BJ (cell line): Measurements from ENCODE around the gene SPTBN5. TPM values are rescaled to one million over a fixed set of nuclear protein-coding genes. Genes with fewer than 3 reads are reported as not detected.
"Not testable (repeated sequence)": the region's sequence is repeated elsewhere in the genome, so short reads cannot be mapped to it uniquely, and the experiment has no call there.

Source experiments
- CTCF ChIA-PET: fragments of 350-600 bp; formaldehyde crosslinking; extraction: SDS; loops from one replicate; lab custom pipeline; 2021; ENCODE audit warnings: antibody characterized with exemption, inconsistent platforms; lab: Yijun Ruan, JAX
- POLR2A ChIA-PET: fragments of 300-600 bp; sonication (Branson Sonifier 250); formaldehyde crosslinking; extraction: SDS; loops from one replicate; lab custom pipeline; 2021; ENCODE audit warnings: antibody characterized with exemption; lab: Charles Lee
- DNase-seq: peaks from one replicate; pipeline ENCODE4 v3.0.0-alpha.2; 2011; ENCODE audit warnings: low read depth
- H3K27me3 ChIP-seq: 2 replicates; pipeline ENCODE4 v1.6.0; 2011; ENCODE audit warnings: low read length; ENCODE audit not compliant: control insufficient read depth, insufficient read depth
- H3K36me3 ChIP-seq: 2 replicates; pipeline ENCODE4 v1.5.1; 2011; ENCODE audit warnings: low read length; ENCODE audit not compliant: control insufficient read depth, insufficient read depth
- H3K4me3 ChIP-seq: 2 replicates; pipeline ENCODE4 v1.5.1; 2011; ENCODE audit warnings: low read depth, mild to moderate bottlenecking, control low read depth, low read length
- CTCF ChIP-seq: IDR thresholded peaks from 2 replicates; pipeline ENCODE4 v1.5.1; 2011; ENCODE audit warnings: low read depth, mild to moderate bottlenecking, control low read depth, inconsistent platforms, low read length, moderate library complexity; ENCODE audit not compliant: insufficient read depth
- polyA plus RNA-seq: library from polyadenylated mRNA; depleted of rRNA; stranded (reverse); fragments of >200 nt; gene quantifications from 2 replicates; pipeline ENCODE4 v1.2.3, GENCODE V29; 2011

The SPTBN5 gene
- polyA plus RNA-seq, 1 experiment = 0.04 TPM

- peaks cover 4% of the 10 kb centered on the region for H3K36me3 ChIP-seq
- CTCF ChIA-PET = no interaction called here
Measured at GRCh38 chr15:41836713-41837454, 57.0 kb downstream of the SPTBN5 start.

GRCh38 chr15:41836073-41836472, 57.8 kb downstream of the SPTBN5 start:
- CTCF ChIA-PET = no interaction called here

More at GRCh38 chr15:41836713-41837454, 57.0 kb downstream of the SPTBN5 start:
- TF ChIP-seq CTCF = no peak
- Histone ChIP-seq H3K4me3 (no peak overlapping the region), H3K27me3 (no peaks in the 10 kb centered on the region)
- no peak for DNase-seq
- POLR2A ChIA-PET = no interaction called here

GRCh38 chr15:41834096-41834495, 59.8 kb downstream of the SPTBN5 start:
- no peak for DNase-seq
- H3K36me3 ChIP-seq = peaks cover 4% of the 10 kb centered on the region
- H3K27me3 ChIP-seq = no peaks in the 10 kb centered on the region
- TF ChIP-seq CTCF = no peak
- no peak overlapping the region for H3K4me3 ChIP-seq
- CTCF ChIA-PET = no interaction called here
- POLR2A ChIA-PET = no interaction called here

More at GRCh38 chr15:41836073-41836472, 57.8 kb downstream of the SPTBN5 start:
- POLR2A ChIA-PET = no interaction called here
- peaks cover 5% of the 10 kb centered on the region for H3K36me3 ChIP-seq
- TF ChIP-seq CTCF = no peak
- no peak for DNase-seq
- no peak overlapping the region for H3K4me3 ChIP-seq
- H3K27me3 ChIP-seq = no peaks in the 10 kb centered on the region

- CTCF ChIA-PET = interaction anchor here (1.3 kb wide), 1 partner anchor 11 kb away, joined by 3 read pairs; no protein-coding TSS in a partner anchor
- no peak for DNase-seq
- peaks cover 4% of the 10 kb centered on the region for H3K36me3 ChIP-seq
- H3K27me3 ChIP-seq = no peaks in the 10 kb centered on the region
- H3K4me3 ChIP-seq = no peak overlapping the region
- POLR2A ChIA-PET = no interaction called here
- TF ChIP-seq CTCF = no peak
Measured at GRCh38 chr15:41832875-41833274, 61.0 kb downstream of the SPTBN5 start.

GRCh38 chr15:41832208-41832607, 61.6 kb downstream of the SPTBN5 start:
- CTCF ChIA-PET = interaction anchor here (0.6 kb wide), 1 partner anchor 365 kb away, joined by 3 read pairs; no protein-coding TSS in a partner anchor
- POLR2A ChIA-PET = no interaction called here

GRCh38 chr15:41831291-41831690, 62.6 kb downstream of the SPTBN5 start:
- POLR2A ChIA-PET = interaction anchor here (0.7 kb wide), 1 partner anchor 384 kb away, joined by 3 read pairs; no protein-coding TSS in a partner anchor
- H3K4me3 ChIP-seq, H3K36me3 ChIP-seq, DNase-seq, CTCF ChIA-PET, H3K27me3 ChIP-seq: not testable (repeated sequence)

More at GRCh38 chr15:41832208-41832607, 61.6 kb downstream of the SPTBN5 start:
- no peak for DNase-seq
- no peak overlapping the region for H3K4me3 ChIP-seq
- TF ChIP-seq CTCF = no peak
- H3K27me3 ChIP-seq = no peaks in the 10 kb centered on the region
- H3K36me3 ChIP-seq = peaks cover 4% of the 10 kb centered on the region
